Measurements from ENCODE around the gene MYRF.
A peak's percentile ranks its signal among the peaks of the same experiment; 100 is the strongest.

GRCh38 chr11:61737131-61737530 is 15.3 kb upstream of the MYRF start:
- peak; percentile 67 for TF ChIP-seq CTCF (conservative IDR thresholded peaks at IDR 0.05; ENCODE audit: low read length)
- TF ChIP-seq EZH2phosphoT487 (IDR thresholded peaks at IDR 0.05; ENCODE audit: borderline replicate concordance, low read depth, low read length) = no peak

Data from OCI-LY7 (cell line).